ENCODE measurements around the gene OST4.

The OST4 gene

DNA sequence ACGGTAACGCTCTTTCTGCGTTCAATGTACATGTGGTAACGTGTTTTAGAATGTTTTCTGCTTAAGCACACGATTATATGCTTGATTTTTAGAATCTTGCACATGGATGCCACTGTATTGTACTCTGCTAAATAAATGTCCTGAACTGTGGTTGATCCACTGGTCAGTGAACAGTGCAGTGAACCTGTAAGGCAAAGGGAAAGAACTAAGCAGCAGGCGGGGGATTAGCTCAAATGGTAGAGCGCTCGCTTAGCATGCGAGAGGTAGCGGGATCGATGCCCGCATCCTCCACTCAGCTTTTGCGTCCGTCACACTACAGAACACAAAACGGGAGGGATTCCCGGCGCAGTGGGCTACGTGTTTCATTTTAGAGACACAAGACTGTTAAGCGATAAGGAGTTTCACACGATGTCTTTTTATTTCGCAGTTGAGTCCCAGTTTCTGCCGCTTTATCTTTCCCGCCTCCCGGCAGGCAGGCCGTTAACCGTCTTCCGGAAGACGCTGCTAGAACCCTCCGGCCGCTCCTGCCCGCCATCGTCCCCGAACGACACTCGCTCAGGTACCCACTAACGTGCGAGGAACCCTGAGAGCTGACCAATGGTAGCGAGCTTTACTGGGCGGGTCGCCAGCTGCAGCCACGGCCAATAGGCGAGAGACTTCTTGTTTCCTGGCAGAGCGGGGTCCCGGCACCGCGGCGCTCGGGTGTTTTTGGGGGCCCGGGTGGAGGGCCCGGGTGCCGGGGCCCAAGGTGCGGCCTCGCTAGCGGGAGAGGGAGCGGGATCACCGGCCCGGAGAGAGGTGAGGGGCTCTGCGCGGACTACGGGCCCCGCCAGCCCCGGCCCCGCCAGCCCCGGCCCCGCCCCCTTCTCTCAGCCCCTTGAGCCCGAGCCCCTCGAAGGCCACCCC lies 20.2 kb downstream of the OST4 start, which contains the start of gene AGBL5:
AGBL5 (plus strand) TSS at position 673 of the 906 bp plus-strand sequence. CDS start 1,291 bp downstream, outside the sequence.
- DNase-seq, result peak; percentile 98

DNA sequence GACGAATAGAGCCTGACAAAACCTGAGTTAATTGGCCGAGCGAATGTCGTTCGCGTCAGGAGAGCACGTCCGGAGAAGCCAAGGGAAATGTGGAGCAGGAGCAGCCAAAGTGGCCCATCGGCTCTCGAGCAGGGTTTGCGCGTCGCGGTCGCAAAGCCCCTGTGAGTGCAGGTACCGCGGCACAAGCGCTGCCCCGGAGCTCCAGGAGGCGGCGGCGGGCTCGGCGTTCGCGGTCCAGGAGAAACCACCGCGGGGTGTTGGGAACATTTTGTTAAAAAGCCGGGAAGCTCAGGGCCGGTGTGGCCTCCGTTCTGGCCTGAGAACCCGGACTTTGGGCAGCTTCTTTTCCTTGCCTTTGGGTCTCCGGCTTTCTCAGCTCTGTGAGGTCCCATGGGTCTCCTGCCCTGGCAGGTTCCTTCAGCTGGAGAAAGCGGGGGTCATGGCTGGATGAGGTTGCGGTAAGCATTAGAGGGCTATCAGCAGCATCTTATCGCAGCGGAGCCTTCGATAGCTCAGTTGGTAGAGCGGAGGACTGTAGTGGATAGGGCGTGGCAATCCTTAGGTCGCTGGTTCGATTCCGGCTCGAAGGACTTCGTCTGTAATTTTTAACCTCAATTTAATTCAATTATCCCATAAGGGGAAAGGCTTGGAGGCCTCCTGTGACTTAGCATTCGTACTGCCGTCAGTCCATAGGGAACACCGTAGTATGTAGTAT lies 21.0 kb downstream of the OST4 start:
- peak; percentile 95 for DNase-seq

DNA sequence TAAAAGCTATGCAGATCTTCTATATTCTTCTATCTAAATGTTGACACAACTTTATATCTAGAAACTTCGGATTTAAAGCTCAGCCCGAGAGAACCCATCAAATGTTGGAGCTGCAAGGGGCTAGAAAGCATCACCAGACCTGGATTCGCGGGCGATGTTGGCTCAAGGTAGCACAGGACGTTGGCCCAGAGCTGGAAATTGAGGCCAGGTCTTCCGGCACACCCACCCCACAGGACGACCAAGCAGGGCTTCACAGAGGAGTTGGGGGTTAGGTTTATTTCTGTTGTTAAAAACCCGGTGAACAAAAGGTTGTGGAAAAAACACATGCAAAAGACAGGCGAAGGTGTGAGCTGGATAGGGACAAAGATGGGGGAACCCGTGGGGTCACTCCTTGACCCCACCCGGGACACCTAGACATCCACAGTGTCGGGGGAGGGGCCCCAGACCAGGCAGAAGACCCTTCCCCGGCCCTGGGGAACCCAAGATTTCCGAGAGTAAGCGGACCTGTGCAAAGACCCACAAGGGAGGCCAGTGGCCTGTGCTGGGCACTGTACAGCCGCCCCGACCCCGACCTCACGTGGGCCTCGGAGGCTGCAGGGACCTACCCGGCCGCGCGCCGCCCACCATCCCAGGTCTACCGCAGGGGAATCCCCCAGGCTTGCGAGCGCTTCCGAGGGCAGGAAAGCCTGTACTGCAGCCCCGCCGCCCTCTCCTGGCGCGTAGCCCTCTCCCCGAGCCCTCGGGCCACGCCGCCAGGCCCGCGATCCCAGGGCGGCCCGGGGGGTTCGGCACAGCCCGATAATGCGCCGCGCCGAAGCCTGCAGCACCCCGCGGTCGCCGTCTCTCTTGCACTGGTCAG lies 21.8 kb downstream of the OST4 start:
- peak; percentile 73 for DNase-seq

DNA sequence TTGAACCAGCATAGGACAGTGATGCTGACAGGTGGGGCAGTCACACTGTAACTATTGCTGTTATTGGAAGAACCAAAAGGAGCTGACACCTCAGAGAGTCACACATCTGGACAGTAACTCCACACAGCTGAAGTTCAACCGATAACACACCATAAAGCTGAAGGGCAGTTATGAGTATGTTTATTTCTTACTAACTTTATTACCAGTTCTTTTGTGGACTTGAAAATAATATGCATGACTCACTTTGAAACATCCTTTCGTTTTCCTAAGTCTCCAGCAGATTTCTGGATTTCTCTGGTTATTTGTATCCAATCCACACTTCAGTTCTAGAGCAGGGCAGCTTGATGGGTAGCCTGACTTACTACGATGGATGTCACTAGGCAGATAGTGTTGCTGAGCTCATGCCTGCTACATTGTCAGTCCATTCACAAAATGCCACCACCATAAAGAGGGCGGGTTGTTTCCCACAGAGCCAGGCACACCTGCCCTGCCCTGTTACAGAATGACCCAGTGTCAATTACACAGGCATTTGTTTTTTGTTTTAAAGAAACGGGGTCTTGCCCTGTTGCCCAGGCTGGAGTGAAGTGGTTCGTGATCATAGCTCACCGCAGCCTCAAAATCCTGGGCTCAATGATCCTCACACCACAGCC lies 28.3 kb downstream of the OST4 start:
- DNase-seq, result no peak

GRCh38 chr2:27042159-27042661 lies 29.2 kb downstream of the OST4 start:
- no peak for DNase-seq

- DNase-seq, result no peak
These were observed 29.7 kb downstream of the OST4 start for GRCh38 chr2:27041752-27042151.

GRCh38 chr2:27040282-27040681 lies 31.2 kb downstream of the OST4 start:
- DNase-seq, result no peak

DNA sequence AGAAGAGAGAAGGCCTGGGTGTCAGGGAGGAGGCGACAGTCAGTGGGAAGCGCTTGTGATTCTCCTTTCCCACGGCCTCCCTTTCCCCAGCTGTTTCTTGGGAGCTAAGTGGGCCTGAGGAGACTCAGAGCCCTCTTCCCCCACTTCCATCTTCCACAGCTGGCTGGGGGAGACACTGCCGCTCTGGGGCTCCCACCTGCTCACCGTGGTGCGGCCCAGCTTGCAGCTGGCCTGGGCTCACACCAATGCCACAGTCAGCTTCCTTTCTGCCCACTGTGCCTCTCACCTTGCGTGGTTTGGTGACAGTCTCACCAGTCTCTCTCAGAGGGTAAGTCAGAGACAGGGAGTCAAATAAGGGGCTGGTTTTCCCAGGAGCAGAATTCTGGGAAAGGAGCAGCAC lies 31.6 kb downstream of the OST4 start:
- DNase-seq, result no peak

DNA sequence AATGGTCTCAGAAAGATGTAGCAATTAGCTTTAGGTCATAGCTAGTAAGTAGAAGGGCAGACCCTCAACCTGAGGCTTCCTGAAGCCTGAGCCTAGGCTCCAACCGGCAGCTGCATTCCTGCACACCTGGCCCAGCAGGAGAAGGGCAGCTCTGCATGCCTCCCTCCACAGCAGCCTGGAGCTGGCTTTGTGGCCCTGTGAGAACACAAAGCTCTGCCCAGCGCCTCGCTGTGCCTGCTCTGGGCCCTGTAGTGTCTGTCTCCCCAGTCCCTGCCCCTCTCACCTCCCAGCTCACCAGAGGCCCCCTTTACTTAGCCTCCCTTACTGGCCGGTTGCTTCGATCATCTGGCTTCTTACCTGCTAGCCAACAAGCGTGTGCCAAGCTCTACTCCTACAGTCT lies 32.0 kb downstream of the OST4 start:
- DNase-seq, result no peak

DNA sequence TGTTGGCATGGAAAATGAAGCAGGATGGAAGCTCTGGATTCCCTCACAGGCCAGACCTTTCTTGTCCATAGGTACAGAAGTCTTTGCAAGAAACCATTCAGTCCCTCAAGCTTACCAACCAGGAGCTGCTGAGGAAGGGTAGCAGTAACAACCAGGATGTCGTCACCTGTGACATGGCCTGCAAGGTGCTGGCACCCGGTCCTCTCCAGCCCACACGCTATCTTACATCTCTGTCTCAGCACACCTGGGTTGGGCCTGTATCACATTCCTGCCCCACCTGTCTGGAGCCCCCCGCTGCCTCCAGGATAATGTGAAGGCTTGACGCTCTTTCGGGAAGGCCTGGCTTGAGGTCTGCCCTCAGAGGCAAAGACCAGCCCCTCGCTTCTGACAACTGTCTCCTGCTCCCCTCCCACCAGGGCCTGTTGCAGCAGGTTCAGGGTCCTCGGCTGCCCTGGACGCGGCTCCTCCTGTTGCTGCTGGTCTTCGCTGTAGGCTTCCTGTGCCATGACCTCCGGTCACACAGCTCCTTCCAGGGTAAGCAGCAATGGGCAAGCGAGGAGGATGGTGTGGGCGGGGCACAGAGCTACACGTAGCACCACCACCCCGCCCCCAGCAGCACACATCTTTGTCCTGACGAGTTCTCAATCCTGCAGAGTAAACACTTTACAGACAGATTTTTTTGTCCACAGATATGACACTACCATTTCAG lies 32.7 kb downstream of the OST4 start:
- no peak for DNase-seq

DNA sequence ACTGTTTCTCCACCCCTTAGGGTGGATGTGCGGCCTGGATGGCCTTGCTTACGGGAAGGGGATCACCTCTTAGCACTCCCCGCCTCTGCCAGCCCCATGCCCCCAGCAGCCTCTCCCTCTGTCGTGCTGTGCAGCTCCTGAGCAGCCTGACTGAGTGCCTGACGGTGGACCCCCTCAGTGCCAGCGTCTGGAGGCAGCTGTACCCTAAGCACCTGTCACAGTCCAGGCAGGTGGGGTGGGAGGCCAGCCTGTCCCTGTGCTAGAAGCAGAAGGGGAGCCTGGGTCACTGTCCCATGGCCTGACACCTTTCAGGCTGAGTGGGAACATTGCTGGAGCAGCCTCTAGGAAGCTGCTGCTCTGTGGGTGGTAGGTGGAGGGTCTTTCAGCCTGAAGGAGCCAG lies 33.4 kb downstream of the OST4 start:
- no peak for DNase-seq

- DNase-seq, result peak; percentile 1
These were observed 38.1 kb downstream of the OST4 start for GRCh38 chr2:27033253-27033852.

DNA sequence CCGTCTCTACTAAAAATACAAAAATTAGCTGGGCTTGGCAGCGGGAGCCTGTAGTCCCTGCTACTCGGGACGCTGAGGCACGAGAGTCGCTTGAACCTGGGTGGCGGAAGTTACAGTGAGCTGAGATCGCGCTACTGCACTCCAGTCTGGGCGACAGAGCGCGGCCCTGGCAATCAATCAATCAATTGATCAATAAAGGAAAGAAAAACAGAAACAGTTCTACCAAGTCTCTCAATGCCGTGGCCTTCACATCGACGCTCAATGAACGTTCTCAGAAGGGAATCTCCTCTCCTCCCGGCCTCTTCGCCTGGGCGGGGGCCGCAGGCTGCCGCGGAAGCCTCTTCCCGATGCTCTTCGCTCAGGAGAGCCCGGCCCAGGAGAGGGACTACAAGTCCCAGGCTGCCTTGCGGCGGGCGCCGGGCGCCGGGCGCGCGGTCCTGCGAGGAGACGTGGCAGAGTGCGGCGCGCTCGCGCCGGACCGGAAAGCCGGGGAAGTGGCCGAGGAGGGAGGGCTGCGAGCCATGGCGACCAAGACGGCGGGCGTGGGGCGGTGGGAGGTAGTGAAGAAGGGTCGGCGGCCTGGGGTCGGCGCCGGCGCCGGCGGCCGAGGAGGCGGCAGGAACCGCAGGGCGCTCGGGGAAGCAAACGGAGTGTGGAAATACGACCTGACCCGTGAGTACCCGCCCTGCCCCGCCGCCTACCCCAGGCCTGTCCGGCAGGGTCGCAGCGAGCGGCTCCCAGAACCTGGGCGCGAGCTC lies 38.8 kb downstream of the OST4 start, which contains the start of gene TMEM214:
TMEM214 (plus strand) TSS at position 471 of the 758 bp plus-strand sequence; CDS start at position 522, 51 bp downstream.
- peak; percentile 81 for DNase-seq

GRCh38 chr2:27029051-27029450 lies 42.4 kb downstream of the OST4 start:
- DNase-seq, result no peak

GRCh38 chr2:27027211-27027651 lies 44.2 kb downstream of the OST4 start:
- no peak for DNase-seq

GRCh38 chr2:27025861-27026851 lies 45.3 kb downstream of the OST4 start:
- DNase-seq, result no peak

GRCh38 chr2:27025281-27025800 lies 46.1 kb downstream of the OST4 start:
- DNase-seq, result no peak

DNA sequence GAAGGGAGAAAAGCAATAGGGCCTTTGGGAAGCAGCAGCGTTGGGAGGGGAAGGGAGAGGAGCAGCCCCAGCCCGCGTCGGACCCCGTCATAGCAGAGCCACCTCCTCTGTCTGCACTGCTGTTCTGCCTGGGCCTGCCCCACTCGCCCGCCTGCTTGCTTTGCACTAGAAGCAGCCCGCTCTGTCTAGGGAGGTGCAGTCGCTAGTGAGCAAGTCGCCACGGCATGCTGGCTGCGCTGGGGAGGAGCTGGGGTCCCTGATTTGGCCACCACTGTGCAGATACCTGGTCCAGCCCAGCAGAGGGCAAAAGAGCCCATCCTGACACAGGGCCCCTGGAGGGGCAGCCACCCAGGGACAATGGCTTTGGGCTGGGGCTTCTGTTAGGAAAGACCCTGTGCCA lies 46.6 kb downstream of the OST4 start:
- DNase-seq, result no peak

- DNase-seq, result no peak
These were observed 47.3 kb downstream of the OST4 start for GRCh38 chr2:27024188-27024587.
